ENCODE results near the gene PPP1CA. TPM values are rescaled to one million over a fixed set of nuclear protein-coding genes. Genes with fewer than 3 reads are reported as not detected.

PPP1CA gene
- total RNA-seq, 1 experiment from 2014 or later = 238 TPM

- ChIA-PET CTCF (no interaction called here), POLR2A (no interaction called here)
Measured at GRCh38 chr11:67396587-67397389, 4.9 kb downstream of the PPP1CA start.

More at GRCh38 chr11:67396587-67397389, 4.9 kb downstream of the PPP1CA start:
- H3K36me3 ChIP-seq (ENCODE audit: control insufficient read depth in 1 of 2, insufficient read depth in 2 of 2, low read length in 2 of 2) = peaks cover 13 to 37% of the 10 kb centered on the region in 2 experiments; a peak in 3 of 4 replicates
- no peak for DNase-seq (ENCODE audit: low read depth, low spot score)
- peak overlapping the region; percentile 26; the same call in 1 of the 2 replicates for H3K27ac ChIP-seq (ENCODE audit: low read depth, low read length)
- no peak for ATAC-seq
- peaks cover 34% of the 10 kb centered on the region for H3K79me2 ChIP-seq (ENCODE audit: insufficient read depth, low read length)
- BruUV-seq (replicated peaks) = no TSS peak
- peaks cover 10 to 18% of the 10 kb centered on the region in 2 experiments; a peak in 3 of 4 replicates for H3K4me1 ChIP-seq (ENCODE audit: control insufficient read depth in 1 of 2, insufficient read depth in 2 of 2, low read length in 2 of 2)
- intact Hi-C loops (cut with micrococcal nuclease) = no loop called here
- H4K20me1 ChIP-seq (ENCODE audit: insufficient read depth) = no peaks in the 10 kb centered on the region
- no peak overlapping the region for H3K4me3 ChIP-seq (replicated peaks in 1 of 2; ENCODE audit: low read depth in 1 of 2, low read length in 2 of 2)
- TF ChIP-seq ZFX (IDR thresholded peaks at IDR 0.05) (no peak), ZBTB33 (IDR thresholded peaks at IDR 0.05; ENCODE audit: extremely low read depth, insufficient replicate concordance, low read length) (no peak), EZH2phosphoT487 (IDR thresholded peaks at IDR 0.05; ENCODE audit: borderline replicate concordance) (no peak), ATF3 (IDR thresholded peaks at IDR 0.05) (no peak), SIN3A (IDR thresholded peaks at IDR 0.05; ENCODE audit: low read depth) (no peak), ELF1 (IDR thresholded peaks at IDR 0.05; ENCODE audit: borderline replicate concordance, low read depth) (no peak), RAD21 (IDR thresholded peaks at IDR 0.05; ENCODE audit: low read depth) (no peak), EZH2 (IDR thresholded peaks at IDR 0.05) (no peak), CBX3 (IDR thresholded peaks at IDR 0.05; ENCODE audit: low read depth) (no peak), JUND (IDR thresholded peaks at IDR 0.05) (no peak), POLR2AphosphoS5 (IDR thresholded peaks at IDR 0.05; ENCODE audit: low read depth, low read length) (no peak), CEBPB (IDR thresholded peaks at IDR 0.05; ENCODE audit: low read depth) (no peak), SP1 (IDR thresholded peaks at IDR 0.05; ENCODE audit: low read depth) (no peak)
- TF ChIP-seq, protein P1, sequence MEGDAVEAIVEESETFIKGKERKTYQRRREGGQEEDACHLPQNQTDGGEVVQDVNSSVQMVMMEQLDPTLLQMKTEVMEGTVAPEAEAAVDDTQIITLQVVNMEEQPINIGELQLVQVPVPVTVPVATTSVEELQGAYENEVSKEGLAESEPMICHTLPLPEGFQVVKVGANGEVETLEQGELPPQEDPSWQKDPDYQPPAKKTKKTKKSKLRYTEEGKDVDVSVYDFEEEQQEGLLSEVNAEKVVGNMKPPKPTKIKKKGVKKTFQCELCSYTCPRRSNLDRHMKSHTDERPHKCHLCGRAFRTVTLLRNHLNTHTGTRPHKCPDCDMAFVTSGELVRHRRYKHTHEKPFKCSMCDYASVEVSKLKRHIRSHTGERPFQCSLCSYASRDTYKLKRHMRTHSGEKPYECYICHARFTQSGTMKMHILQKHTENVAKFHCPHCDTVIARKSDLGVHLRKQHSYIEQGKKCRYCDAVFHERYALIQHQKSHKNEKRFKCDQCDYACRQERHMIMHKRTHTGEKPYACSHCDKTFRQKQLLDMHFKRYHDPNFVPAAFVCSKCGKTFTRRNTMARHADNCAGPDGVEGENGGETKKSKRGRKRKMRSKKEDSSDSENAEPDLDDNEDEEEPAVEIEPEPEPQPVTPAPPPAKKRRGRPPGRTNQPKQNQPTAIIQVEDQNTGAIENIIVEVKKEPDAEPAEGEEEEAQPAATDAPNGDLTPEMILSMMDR (IDR thresholded peaks at IDR 0.05 in 2 of 3, conservative IDR thresholded peaks at IDR 0.05 in 1 of 3; ENCODE audit: borderline replicate concordance in 1 of 3, insufficient read depth in 1 of 3, low read depth in 2 of 3, low read length in 2 of 3) = no peak
- no peaks in the 10 kb centered on the region for H3K9me3 ChIP-seq (ENCODE audit: control insufficient read depth in 1 of 2, insufficient read depth in 1 of 2, low read depth in 1 of 2, low read length in 2 of 2)
- H3K4me2 ChIP-seq (ENCODE audit: low read length) = no peak overlapping the region
- H3K9ac ChIP-seq (ENCODE audit: low read length) = no peak overlapping the region
- RAD21 ChIA-PET (ENCODE audit: low non-redundant PET in 1 of 2, low total read pairs in 2 of 2, uncharacterized antibody in 2 of 2, unreplicated experiment in 2 of 2) = interaction anchor here in 1 of 2 experiments (0.6 kb wide), 1 partner anchor 41 kb away, joined by 6 read pairs; no protein-coding TSS in a partner anchor
- no peaks in the 10 kb centered on the region for H3K9me2 ChIP-seq (ENCODE audit: insufficient read depth)
- no peaks in the 10 kb centered on the region for H3K27me3 ChIP-seq (ENCODE audit: insufficient read depth, low read length)
- H2AFZ ChIP-seq (ENCODE audit: low read depth, low read length, poor library complexity, severe bottlenecking) = no peak overlapping the region
